Adrenal gland (tissue), 12 donors: ENCODE results near the gene FAM181B. TPM values are rescaled to one million over a fixed set of nuclear protein-coding genes. Genes with fewer than 3 reads are reported as not detected.

Source experiments
- DNase-seq, 7 donors: peaks; one replicate each; pipeline ENCODE4 v3.0.0-alpha.2; 2019 to 2020
- H3K27ac ChIP-seq, 5 donors: fragments of 200-600 bp; sonication (generic) in 4 of 5; 1 replicate in 3 of 5; 2 replicates in 2 of 5; pipeline versions ENCODE4 v1.5.1 to v1.8.0; 2016 to 2020; ENCODE audit warnings: mild to moderate bottlenecking in 1 of 5
- H3K27me3 ChIP-seq: fragments of 200-600 bp; 2 replicates; pipeline ENCODE4 v1.8.0; 2021
- H3K36me3 ChIP-seq, 2 donors: fragments of 200-600 bp; replicated peaks in 1 of 2; 1 replicate in 1 of 2; 2 replicates in 1 of 2; pipeline versions ENCODE4 v1.5.1 to v1.8.0; 2018 to 2022
- H3K4me1 ChIP-seq, 2 donors: fragments of 200-600 bp; replicated peaks in 1 of 2; 1 replicate in 1 of 2; 2 replicates in 1 of 2; pipeline versions ENCODE4 v1.5.1 to v1.8.0; 2018 to 2021
- H3K4me3 ChIP-seq, 4 donors: fragments of 200-600 bp; sonication (generic) in 3 of 4; one replicate each; pipeline ENCODE4 v1.5.1; 2016 to 2018
- H3K9me3 ChIP-seq, 3 donors: fragments of 200-600 bp; sonication (generic) in 1 of 3; replicated peaks in 1 of 3; 1 replicate in 2 of 3; 2 replicates in 1 of 3; pipeline versions ENCODE4 v1.5.1 to v1.8.0; 2016 to 2021
- POLR2A ChIP-seq, 2 donors: fragments of 450-650 bp; IDR thresholded peaks; one replicate each; pipeline ENCODE4 v1.6.1; 2017; ENCODE audit warnings: antibody characterized with exemption in 2 of 2, mild to moderate bottlenecking in 2 of 2, moderate library complexity in 1 of 2
- WGBS, 4 donors: extraction: QIAGEN DNeasy Blood & Tissue Kit in 2 of 4; methylation state at CpG; one replicate each; pipeline versions ENCODE4 v1.1.5 to v1.1.7; 2013 to 2017; 5-methylcytosine and 5-hydroxymethylcytosine counted together
- intact Hi-C, 2 donors: fragments of 100-400 bp; cut with DNase I; formaldehyde crosslinking; loops; one replicate each; pipeline versions ENCODE4 v1.14.1 to v1.15.0; 2022 to 2023
- polyA plus RNA-seq, 3 donors: library from polyadenylated mRNA; stranded (reverse); fragments of 200-250 nt in 2 of 3; fragments of 350-450 nt in 1 of 3; fragmentation: Illumina TruSeq in 1 of 3; extraction: RNeasy Lipid Tissue Mini Kit (QIAGEN cat#74804) in 1 of 3; gene quantifications; one replicate each; pipeline ENCODE4 v1.2.3, GENCODE V29; 2013 to 2014
- total RNA-seq, 9 donors: library from RNA; depleted of rRNA in 4 of 9; stranded (reverse); fragments of >200 nt in 4 of 9; fragments of 120-200 nt in 1 of 9; fragmentation: NEBNext Ultra II Directional in 1 of 9; extraction: Animal tissue kit (Norgen Biotek cat#: 25700) in 1 of 9; gene quantifications; one replicate each; pipeline versions ENCODE4 v1.1.0 to v1.2.4, GENCODE V29; 2013 to 2023
- TF ChIP-seq, protein P1 (sequence below), 6 experiments: fragments of 450-650 bp in 4 of 6; fragments of 200-600 bp in 2 of 6; sonication (generic) in 1 of 6; IDR thresholded peaks; 1 replicate in 5 of 6; 2 replicates in 1 of 6; pipeline versions ENCODE4 v1.5.1 to v1.8.0; 2016 to 2021; ENCODE audit warnings: antibody characterized with exemption in 6 of 6, mild to moderate bottlenecking in 2 of 6, moderate library complexity in 1 of 6
- donor health status: healthy with polysubstance abuse.
- donor health status: Bipolar disorder and iron deficiency.
- donor health status: DM: yes; HTN: yes; CAD: no.
- donor health status: DM: no; HTN: no; CAD: no.
- donor health status: DM: no; HTN: no; CAD: no.
- donor health status: DM: yes; HTN: yes; CAD: no.

FAM181B gene
- total and polyA plus RNA-seq, 12 donors, result 0.04 to 3.2 (median 0.99) TPM; not detected in 2

DNA sequence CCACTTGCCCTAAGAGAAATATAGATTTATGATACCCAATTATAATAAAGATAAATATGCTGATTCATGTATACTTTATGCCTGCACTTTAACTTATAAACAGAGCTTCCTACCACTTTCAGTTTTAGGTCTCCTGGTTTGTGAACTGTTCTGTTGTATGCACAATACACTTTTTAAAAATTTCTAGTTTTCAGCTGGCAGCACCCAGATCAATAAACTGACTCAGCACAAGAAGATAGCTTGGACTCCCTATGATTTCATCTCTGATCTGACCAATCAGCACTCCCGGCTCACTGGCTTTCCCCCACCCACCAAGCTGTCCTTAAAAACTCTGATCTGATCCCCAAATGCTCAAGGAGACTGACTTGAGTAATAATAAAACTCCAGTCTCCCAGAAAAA lies 33.5 kb upstream of the FAM181B start:
- 47 to 76% (median 65%) methylated on average over 1 of the region's 1 CpG for WGBS, 4 donors
- DNase-seq, result no peak
- intact Hi-C loops, result no loop called here

DNA sequence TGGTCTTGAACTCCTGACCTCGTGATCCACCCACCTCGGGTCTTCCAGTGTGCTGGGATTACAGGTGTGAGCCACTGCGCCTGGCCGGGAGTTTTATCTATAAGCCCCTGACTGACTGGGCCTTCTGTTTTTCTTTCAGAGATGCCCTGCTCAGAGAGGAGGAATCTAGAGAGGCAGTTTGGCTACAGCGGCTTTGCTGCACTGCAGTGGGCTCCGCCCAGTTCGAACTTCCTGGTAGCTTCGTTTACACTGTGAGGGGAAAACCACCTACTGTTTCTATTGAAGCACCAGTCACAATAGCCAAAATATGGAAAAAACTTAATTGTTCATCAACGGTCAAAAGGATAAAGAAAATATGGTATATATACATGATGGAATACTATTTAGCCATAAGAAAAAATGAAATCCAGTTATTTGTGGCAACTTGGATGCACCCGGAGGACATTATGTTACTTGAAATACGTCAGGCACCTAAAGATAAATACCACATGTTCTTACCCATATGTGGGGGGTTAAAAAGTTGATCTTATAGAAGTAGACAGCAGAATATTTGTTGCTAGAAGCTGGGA lies 31.9 kb upstream of the FAM181B start:
- no peak overlapping the region for H3K4me3 ChIP-seq
- H3K27me3 ChIP-seq, result peaks cover 4% of the 10 kb centered on the region
- no peak for DNase-seq
- H3K9me3 ChIP-seq, result no peaks in the 10 kb centered on the region
- no peaks in the 10 kb centered on the region for H3K4me1 ChIP-seq
- TF ChIP-seq POLR2A (IDR thresholded peaks at IDR 0.05), result no peak
- TF ChIP-seq, protein P1, sequence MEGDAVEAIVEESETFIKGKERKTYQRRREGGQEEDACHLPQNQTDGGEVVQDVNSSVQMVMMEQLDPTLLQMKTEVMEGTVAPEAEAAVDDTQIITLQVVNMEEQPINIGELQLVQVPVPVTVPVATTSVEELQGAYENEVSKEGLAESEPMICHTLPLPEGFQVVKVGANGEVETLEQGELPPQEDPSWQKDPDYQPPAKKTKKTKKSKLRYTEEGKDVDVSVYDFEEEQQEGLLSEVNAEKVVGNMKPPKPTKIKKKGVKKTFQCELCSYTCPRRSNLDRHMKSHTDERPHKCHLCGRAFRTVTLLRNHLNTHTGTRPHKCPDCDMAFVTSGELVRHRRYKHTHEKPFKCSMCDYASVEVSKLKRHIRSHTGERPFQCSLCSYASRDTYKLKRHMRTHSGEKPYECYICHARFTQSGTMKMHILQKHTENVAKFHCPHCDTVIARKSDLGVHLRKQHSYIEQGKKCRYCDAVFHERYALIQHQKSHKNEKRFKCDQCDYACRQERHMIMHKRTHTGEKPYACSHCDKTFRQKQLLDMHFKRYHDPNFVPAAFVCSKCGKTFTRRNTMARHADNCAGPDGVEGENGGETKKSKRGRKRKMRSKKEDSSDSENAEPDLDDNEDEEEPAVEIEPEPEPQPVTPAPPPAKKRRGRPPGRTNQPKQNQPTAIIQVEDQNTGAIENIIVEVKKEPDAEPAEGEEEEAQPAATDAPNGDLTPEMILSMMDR (IDR thresholded peaks at IDR 0.05), result no peak
- no peaks in the 10 kb centered on the region for H3K36me3 ChIP-seq
- no peak overlapping the region for H3K27ac ChIP-seq
- intact Hi-C loops, result no loop called here
- 73 to 80% (median 74%) methylated on average over 11 of the region's 11 CpGs for WGBS, 4 donors

More for the DNA sequence above, 33.5 kb upstream of the FAM181B start:
- no peak overlapping the region for H3K27ac ChIP-seq
- TF ChIP-seq POLR2A (IDR thresholded peaks at IDR 0.05), result no peak
- TF ChIP-seq, protein P1 (IDR thresholded peaks at IDR 0.05), result no peak
- H3K36me3 ChIP-seq, result no peaks in the 10 kb centered on the region
- H3K27me3 ChIP-seq, result peaks cover 4% of the 10 kb centered on the region
- no peak overlapping the region for H3K4me3 ChIP-seq
- no peaks in the 10 kb centered on the region for H3K9me3 ChIP-seq
- H3K4me1 ChIP-seq, result no peaks in the 10 kb centered on the region

DNA sequence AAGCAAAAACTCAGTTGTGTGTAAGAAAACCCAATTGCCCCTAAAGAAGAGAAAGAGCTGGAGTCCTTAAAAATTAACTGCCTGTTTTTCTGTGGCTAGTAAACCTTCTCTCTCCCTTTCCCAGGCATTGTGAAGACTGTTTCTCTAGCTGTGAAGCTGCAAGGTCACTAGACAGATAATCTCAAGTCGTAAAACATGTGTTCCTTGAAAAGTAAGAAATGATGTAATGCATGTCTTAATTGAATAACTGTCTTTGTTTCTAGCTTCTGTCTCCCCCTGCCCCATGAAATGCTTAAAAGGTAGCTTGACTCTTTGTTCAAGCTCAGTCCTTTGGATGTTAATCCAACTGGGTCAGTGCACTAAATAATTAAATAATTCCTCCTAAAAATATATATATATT lies 29.5 kb upstream of the FAM181B start:
- Histone ChIP-seq H3K36me3 (no peaks in the 10 kb centered on the region), H3K9me3 (no peaks in the 10 kb centered on the region), H3K27ac (no peak overlapping the region), H3K4me3 (no peak overlapping the region), H3K27me3 (peaks cover 4% of the 10 kb centered on the region), H3K4me1 (no peaks in the 10 kb centered on the region)
- TF ChIP-seq, protein P1 (IDR thresholded peaks at IDR 0.05), result no peak
- no peak for TF ChIP-seq POLR2A (IDR thresholded peaks at IDR 0.05)
- no peak for DNase-seq
- WGBS, 4 donors, result 17 to 38% (median 25%) methylated on average over 1 of the region's 1 CpG
- intact Hi-C loops, result no loop called here

DNA sequence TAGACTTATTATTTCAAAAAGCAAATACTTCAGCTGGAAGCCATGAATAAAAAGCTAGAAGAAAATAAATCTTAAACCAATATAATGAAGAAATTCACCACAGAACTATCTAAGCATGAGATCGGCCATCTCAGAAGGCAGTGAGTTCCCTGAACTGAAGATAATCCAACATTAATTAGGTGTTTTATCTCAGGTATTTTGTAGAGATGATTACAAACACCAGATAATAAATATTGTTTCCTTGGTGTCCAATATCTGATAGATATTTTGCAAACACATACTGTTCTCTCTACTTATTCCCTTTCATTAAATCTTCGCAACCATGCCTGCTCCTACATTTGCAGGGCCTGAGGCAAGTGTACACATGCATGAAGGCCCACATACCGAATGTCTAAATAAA lies 26.0 kb upstream of the FAM181B start:
- 87 to 89% (median 88%) methylated on average over 3 of the region's 3 CpGs for WGBS, 4 donors
- intact Hi-C loops, result no loop called here
- TF ChIP-seq POLR2A (IDR thresholded peaks at IDR 0.05), result no peak
- TF ChIP-seq, protein P1 (IDR thresholded peaks at IDR 0.05), result no peak
- Histone ChIP-seq H3K4me1 (no peaks in the 10 kb centered on the region), H3K9me3 (no peaks in the 10 kb centered on the region), H3K4me3 (no peak overlapping the region), H3K27ac (no peak overlapping the region), H3K27me3 (no peaks in the 10 kb centered on the region), H3K36me3 (no peaks in the 10 kb centered on the region)
- DNase-seq, result no peak
